B cell (primary cell): ENCODE data around the gene CIB1. TPM values are rescaled to one million over a fixed set of nuclear protein-coding genes. Genes with fewer than 3 reads are reported as not detected.

Experiments used
- ATAC-seq: fragments of 200-7000 bp; cut with Tn5 transposase; one replicate; pipeline ENCODE4 v1.10.0; 2021; ENCODE audit warnings: low read depth, mild to moderate bottlenecking, moderate number of reproducible peaks, moderate library complexity
- CTCF ChIA-PET: fragments of 350-600 bp; sonication (Branson Sonifier 250); formaldehyde crosslinking; loops from one replicate; lab custom pipeline; 2021; ENCODE audit warnings: antibody characterized with exemption, inconsistent platforms; lab: Charles Lee
- POLR2A ChIA-PET: fragments of 350-600 bp; sonication (Branson Sonifier 250); formaldehyde crosslinking; loops from one replicate; lab custom pipeline; 2021; ENCODE audit warnings: antibody characterized with exemption; lab: Charles Lee
- DNase-seq: peaks from one replicate; pipeline ENCODE4 v3.0.0; 2013
- H2AFZ ChIP-seq: 2 replicates; pipeline ENCODE4 v1.6.1; 2012; ENCODE audit warnings: mild to moderate bottlenecking, low read depth, low read length; ENCODE audit not compliant: insufficient read depth, poor library complexity, severe bottlenecking
- H3K27ac ChIP-seq, 2 donors: 1 replicate in 1 of 2; 2 replicates in 1 of 2; pipeline ENCODE4 v1.5.1; 2012 to 2013; ENCODE audit warnings: low read length in 2 of 2, mild to moderate bottlenecking in 2 of 2, moderate library complexity in 1 of 2
- H3K27me3 ChIP-seq, 4 experiments: fragments of 200-600 bp in 1 of 4; sonication (generic) in 1 of 4; replicated peaks in 1 of 4; 1 replicate in 2 of 4; 2 replicates in 2 of 4; pipeline versions ENCODE4 v1.6.1 to v1.7.0; 2013 to 2016; ENCODE audit warnings: low read length in 3 of 4, mild to moderate bottlenecking in 2 of 4, mixed read lengths in 1 of 4, moderate library complexity in 1 of 4; ENCODE audit not compliant: insufficient read depth in 4 of 4, control insufficient read depth in 3 of 4; ENCODE audit errors: control extremely low read depth in 1 of 4
- H3K36me3 ChIP-seq, 2 experiments: replicated peaks in 1 of 2; 1 replicate in 1 of 2; 2 replicates in 1 of 2; pipeline versions ENCODE4 v1.6.1 to v1.7.1; 2013; ENCODE audit warnings: low read length in 1 of 2; ENCODE audit not compliant: insufficient read depth in 2 of 2, control insufficient read depth in 1 of 2; ENCODE audit errors: control extremely low read depth in 1 of 2, extremely low read depth in 1 of 2
- H3K4me1 ChIP-seq, 2 donors: fragments of 200-600 bp in 1 of 2; sonication (generic) in 1 of 2; 1 replicate in 1 of 2; 2 replicates in 1 of 2; pipeline versions ENCODE4 v1.5.1 to v1.6.1; 2013 to 2017; ENCODE audit warnings: low read length in 2 of 2; ENCODE audit not compliant: control insufficient read depth in 2 of 2, insufficient read depth in 2 of 2
- H3K4me2 ChIP-seq: replicated peaks from 2 replicates; pipeline ENCODE3; 2012; ENCODE audit warnings: mild to moderate bottlenecking, low read depth, low read length; ENCODE audit not compliant: poor library complexity, severe bottlenecking
- H3K4me3 ChIP-seq, 5 experiments: fragments of 200-600 bp in 1 of 5; sonication (generic) in 1 of 5; 1 replicate in 3 of 5; 2 replicates in 2 of 5; pipeline versions ENCODE4 v1.5.1 to v1.7.0; 2011 to 2016; ENCODE audit warnings: low read length in 4 of 5, mild to moderate bottlenecking in 4 of 5, low read depth in 2 of 5, control low read depth in 1 of 5, moderate library complexity in 1 of 5; ENCODE audit not compliant: insufficient read depth in 1 of 5; ENCODE audit errors: control extremely low read depth in 1 of 5, extremely low read depth in 1 of 5
- H3K79me2 ChIP-seq: fragments of 200-600 bp; sonication (generic); one replicate; pipeline ENCODE4 v1.6.0; 2016; ENCODE audit warnings: low read length; ENCODE audit not compliant: control insufficient read depth, insufficient read depth
- H3K9ac ChIP-seq: fragments of 200-600 bp; sonication (generic); 2 replicates; pipeline ENCODE4 v1.6.1; 2017; ENCODE audit warnings: mild to moderate bottlenecking, low read length, moderate library complexity
- H3K9me3 ChIP-seq, 3 donors: one replicate each; pipeline versions ENCODE4 v1.6.1 to v1.7.1; 2013; ENCODE audit warnings: low read length in 2 of 3; ENCODE audit not compliant: control insufficient read depth in 2 of 3, insufficient read depth in 1 of 3; ENCODE audit errors: control extremely low read depth in 1 of 3
- H4K20me1 ChIP-seq: 2 replicates; pipeline ENCODE4 v1.6.0; 2012; ENCODE audit warnings: mild to moderate bottlenecking, low read length; ENCODE audit not compliant: insufficient read depth, control insufficient read depth, poor library complexity, severe bottlenecking
- H3K27ac Mint-ChIP-seq: one replicate; pipeline ENCODE4 v1.8.0; 2021; ENCODE audit warnings: mixed read lengths
- H3K27me3 Mint-ChIP-seq: one replicate; pipeline ENCODE4 v1.8.0; 2021; ENCODE audit warnings: mixed read lengths
- H3K4me1 Mint-ChIP-seq: one replicate; pipeline ENCODE4 v1.8.0; 2021; ENCODE audit warnings: mixed read lengths
- H3K4me3 Mint-ChIP-seq: one replicate; pipeline ENCODE4 v1.8.0; 2021; ENCODE audit warnings: mixed read lengths
- H3K9me3 Mint-ChIP-seq: one replicate; pipeline ENCODE4 v1.8.0; 2022; ENCODE audit warnings: mixed read lengths; ENCODE audit not compliant: insufficient read depth
- EZH2 ChIP-seq: IDR thresholded peaks from 2 replicates; pipeline ENCODE4 v1.6.1; 2012; ENCODE audit warnings: borderline replicate concordance, low read depth, mild to moderate bottlenecking, moderate library complexity, low read length; ENCODE audit not compliant: insufficient read depth, poor library complexity, severe bottlenecking
- WGBS: methylation state at CpG from one replicate; pipeline ENCODE4 v1.1.5; 2013; ENCODE audit warnings: missing lambda C conversion rate; ENCODE audit not compliant: insufficient coverage; 5-methylcytosine and 5-hydroxymethylcytosine counted together
- intact Hi-C: fragments of 100-400 bp; cut with micrococcal nuclease; formaldehyde crosslinking; loops from one replicate; pipeline ENCODE4 v1.10.0; 2022
- polyA plus RNA-seq: library from polyadenylated mRNA; depleted of rRNA; stranded (reverse); fragments of >200 nt; gene quantifications from 2 replicates; pipeline ENCODE4 v1.2.3, GENCODE V29; 2012
- total RNA-seq, 2 donors: library from RNA; stranded (reverse); fragments of 120-200 nt in 1 of 2; gene quantifications; 1 replicate in 1 of 2; 2 replicates in 1 of 2; pipeline versions ENCODE4 v1.2.3 to v1.2.4, GENCODE V29; 2013 to 2022
- TF ChIP-seq, protein P1 (sequence below): fragments of 200-600 bp; IDR thresholded peaks from one replicate; pipeline ENCODE4 v1.8.0; 2022; ENCODE audit warnings: antibody characterized with exemption, mild to moderate bottlenecking

The CIB1 gene
- total and polyA plus RNA-seq, 2 donors (not counting 1 experiment from before 2014, with no cell fraction given): 153 to 157 TPM

DNA sequence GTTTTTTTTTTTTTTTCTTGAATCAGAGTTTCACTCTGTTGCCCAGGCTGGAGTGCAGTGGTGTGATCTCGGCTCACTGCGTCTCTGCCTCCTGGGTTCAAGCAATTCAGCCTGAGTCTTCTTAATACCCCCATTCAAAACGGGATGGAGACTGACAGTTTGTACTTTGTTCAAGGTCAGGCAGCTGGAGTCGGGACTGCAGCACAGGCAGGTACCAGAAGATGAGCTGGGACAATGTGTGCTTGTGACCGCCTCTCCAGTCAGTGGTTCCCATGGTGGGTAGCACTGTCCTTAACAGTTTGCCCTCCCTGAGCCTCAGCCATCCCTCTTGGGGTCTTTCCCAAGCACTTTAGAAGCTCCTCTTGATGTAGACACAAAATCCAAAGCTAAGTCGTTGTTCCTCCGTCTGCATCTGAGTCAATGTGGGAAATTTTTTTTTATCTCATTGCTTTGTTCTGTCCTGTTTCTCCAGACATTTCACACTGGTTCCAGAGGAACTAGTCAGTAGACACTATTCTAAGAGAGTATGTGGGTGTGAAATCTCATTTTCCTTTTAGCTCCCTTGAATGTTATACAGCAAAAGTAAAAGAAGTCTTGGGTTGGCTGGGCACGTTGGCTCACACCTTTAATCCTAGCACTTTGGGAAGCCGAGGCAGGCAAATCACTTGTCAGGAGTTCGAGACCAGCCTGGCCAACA, 10.3 kb upstream of the CIB1 start:
- intact Hi-C loops: no loop called here
- DNase-seq (no peak), ATAC-seq (no peak)
- Histone ChIP-seq H2AFZ (no peak overlapping the region), H3K79me2 (no peaks in the 10 kb centered on the region), H3K4me3 (no peak overlapping the region), H3K27me3 (no peaks in the 10 kb centered on the region), H3K36me3 (peaks cover 0 to 5% of the 10 kb centered on the region in 2 experiments), H3K27ac (no peak overlapping the region), H3K4me2 (no peak overlapping the region), H3K9ac (no peak overlapping the region), H3K4me1 (peaks cover 0 to 4% of the 10 kb centered on the region in 2 donors), H3K9me3 (no peaks in the 10 kb centered on the region), H4K20me1 (no peaks in the 10 kb centered on the region)
- Mint-ChIP-seq H3K9me3 (no peaks in the 10 kb centered on the region), H3K27ac (no peak overlapping the region), H3K4me1 (peaks cover 5% of the 10 kb centered on the region), H3K27me3 (no peaks in the 10 kb centered on the region), H3K4me3 (no peak overlapping the region)
- POLR2A ChIA-PET: no interaction called here
- WGBS: 95% methylated on average over 7 of the region's 10 CpGs
- CTCF ChIA-PET: interaction anchor here (0.7 kb wide), 1 partner anchor 54 kb away, joined by 3 read pairs; no protein-coding TSS in a partner anchor
- TF ChIP-seq EZH2: no peak
- TF ChIP-seq, protein P1, sequence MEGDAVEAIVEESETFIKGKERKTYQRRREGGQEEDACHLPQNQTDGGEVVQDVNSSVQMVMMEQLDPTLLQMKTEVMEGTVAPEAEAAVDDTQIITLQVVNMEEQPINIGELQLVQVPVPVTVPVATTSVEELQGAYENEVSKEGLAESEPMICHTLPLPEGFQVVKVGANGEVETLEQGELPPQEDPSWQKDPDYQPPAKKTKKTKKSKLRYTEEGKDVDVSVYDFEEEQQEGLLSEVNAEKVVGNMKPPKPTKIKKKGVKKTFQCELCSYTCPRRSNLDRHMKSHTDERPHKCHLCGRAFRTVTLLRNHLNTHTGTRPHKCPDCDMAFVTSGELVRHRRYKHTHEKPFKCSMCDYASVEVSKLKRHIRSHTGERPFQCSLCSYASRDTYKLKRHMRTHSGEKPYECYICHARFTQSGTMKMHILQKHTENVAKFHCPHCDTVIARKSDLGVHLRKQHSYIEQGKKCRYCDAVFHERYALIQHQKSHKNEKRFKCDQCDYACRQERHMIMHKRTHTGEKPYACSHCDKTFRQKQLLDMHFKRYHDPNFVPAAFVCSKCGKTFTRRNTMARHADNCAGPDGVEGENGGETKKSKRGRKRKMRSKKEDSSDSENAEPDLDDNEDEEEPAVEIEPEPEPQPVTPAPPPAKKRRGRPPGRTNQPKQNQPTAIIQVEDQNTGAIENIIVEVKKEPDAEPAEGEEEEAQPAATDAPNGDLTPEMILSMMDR: no peak
